SU-DHL-6 (cell line): Measurements from ENCODE around the gene KDM2A.

ENCODE experiments used
- EZH2phosphoT487 ChIP-seq: fragments of 200-600 bp; sonication (generic), shearing (Covaris generic); conservative IDR thresholded peaks from 2 replicates; pipeline ENCODE4 v1.6.1; 2018; ENCODE audit warnings: mild to moderate bottlenecking, antibody characterized with exemption, low read length, moderate library complexity, mixed read lengths
- TF ChIP-seq, protein P1 (sequence below): fragments of 200-600 bp; sonication (generic); IDR thresholded peaks from one replicate; pipeline ENCODE4 v1.5.1; 2017; ENCODE audit warnings: antibody characterized with exemption, mild to moderate bottlenecking, low read length, moderate library complexity; ENCODE audit not compliant: insufficient read depth, poor library complexity, severe bottlenecking

DNA sequence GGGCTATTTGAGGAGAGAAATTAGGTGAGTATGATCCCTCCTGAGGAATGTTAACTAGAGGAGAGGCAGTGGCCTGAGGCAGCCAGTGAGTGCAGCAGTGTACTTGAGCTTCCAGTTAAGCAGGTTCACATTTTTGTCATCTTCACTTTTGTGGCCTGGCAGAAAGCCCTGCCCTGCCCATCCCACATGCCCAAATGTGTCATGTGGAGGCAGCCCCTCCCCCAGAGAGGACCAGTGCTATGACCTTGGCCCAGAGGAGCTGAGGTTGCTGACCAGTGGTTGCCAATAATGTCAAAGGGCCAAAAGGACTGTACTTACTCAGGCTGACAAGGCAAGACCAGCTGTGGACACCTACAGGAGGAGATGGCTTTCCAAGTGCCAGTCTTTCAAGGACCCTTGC is 129.6 kb downstream of the KDM2A start:
- TF ChIP-seq, protein P1, sequence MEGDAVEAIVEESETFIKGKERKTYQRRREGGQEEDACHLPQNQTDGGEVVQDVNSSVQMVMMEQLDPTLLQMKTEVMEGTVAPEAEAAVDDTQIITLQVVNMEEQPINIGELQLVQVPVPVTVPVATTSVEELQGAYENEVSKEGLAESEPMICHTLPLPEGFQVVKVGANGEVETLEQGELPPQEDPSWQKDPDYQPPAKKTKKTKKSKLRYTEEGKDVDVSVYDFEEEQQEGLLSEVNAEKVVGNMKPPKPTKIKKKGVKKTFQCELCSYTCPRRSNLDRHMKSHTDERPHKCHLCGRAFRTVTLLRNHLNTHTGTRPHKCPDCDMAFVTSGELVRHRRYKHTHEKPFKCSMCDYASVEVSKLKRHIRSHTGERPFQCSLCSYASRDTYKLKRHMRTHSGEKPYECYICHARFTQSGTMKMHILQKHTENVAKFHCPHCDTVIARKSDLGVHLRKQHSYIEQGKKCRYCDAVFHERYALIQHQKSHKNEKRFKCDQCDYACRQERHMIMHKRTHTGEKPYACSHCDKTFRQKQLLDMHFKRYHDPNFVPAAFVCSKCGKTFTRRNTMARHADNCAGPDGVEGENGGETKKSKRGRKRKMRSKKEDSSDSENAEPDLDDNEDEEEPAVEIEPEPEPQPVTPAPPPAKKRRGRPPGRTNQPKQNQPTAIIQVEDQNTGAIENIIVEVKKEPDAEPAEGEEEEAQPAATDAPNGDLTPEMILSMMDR, result no peak
- TF ChIP-seq EZH2phosphoT487, result no peak
